Frontal cortex (tissue), 4 donors: ENCODE data around the gene PDCD7. TPM values are rescaled to one million over a fixed set of nuclear protein-coding genes. Genes with fewer than 3 reads are reported as not detected.
A peak's percentile ranks its signal among the peaks of the same experiment; 100 is the strongest.
"Not testable (repeated sequence)": the region's sequence is repeated elsewhere in the genome, so short reads cannot be mapped to it uniquely, and the experiment has no call there.

Experiments used
- DNase-seq, 2 donors: peaks; one replicate each; pipeline ENCODE4 v3.0.0; 2012; ENCODE audit warnings: low spot score in 2 of 2
- FAIRE-seq: peaks from 2 replicates; lab custom pipeline; 2012; peaks lifted over from hg19 to GRCh38; lab: Jason Lieb, UNC
- small RNA-seq: library from RNA; depleted of rRNA; stranded (forward); fragments of <200 nt; gene quantifications from one replicate; pipeline ENCODE3, GENCODE V24; 2014
- total RNA-seq: library from RNA; depleted of rRNA; stranded (reverse); fragments of >200 nt; gene quantifications from one replicate; pipeline ENCODE4 v1.2.3, GENCODE V29; 2014
- donor health status: control.
- donor health status: control.
- donor health status: control.

PDCD7 gene
- total RNA-seq, 1 donor from 2014 or later = 13.9 TPM

DNA sequence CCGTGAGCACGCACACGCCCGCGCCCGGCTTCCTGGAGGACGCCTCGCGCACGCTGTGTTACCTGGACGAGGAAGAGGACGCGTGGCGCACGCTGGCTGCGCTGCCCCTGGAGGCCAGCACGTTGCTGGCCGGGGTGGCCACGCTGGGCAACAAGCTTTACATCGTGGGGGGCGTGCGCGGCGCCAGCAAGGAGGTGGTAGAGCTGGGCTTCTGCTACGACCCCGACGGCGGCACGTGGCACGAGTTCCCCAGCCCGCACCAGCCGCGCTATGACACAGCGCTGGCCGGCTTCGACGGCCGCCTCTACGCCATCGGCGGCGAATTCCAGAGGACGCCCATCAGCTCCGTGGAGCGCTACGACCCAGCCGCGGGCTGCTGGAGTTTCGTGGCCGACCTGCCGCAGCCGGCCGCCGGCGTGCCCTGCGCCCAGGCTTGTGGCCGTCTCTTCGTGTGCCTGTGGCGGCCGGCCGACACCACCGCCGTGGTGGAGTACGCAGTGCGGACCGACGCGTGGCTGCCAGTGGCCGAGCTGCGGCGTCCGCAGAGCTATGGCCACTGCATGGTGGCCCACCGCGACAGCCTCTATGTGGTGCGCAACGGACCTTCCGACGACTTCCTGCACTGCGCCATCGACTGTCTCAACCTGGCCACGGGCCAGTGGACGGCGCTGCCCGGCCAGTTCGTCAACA lies 56.2 kb downstream of the PDCD7 start:
- FAIRE-seq (no peak), DNase-seq (no peak)

- DNase-seq = no peak
- FAIRE-seq = no peak
Observed at GRCh38 chr15:65076486-65077290, 56.9 kb downstream of the PDCD7 start, which contains the start of gene KBTBD13. KBTBD13 (plus strand) TSS chr15:65076746; CDS start chr15:65076816, 70 bp downstream.

GRCh38 chr15:65075607-65076395 lies 57.8 kb downstream of the PDCD7 start:
- FAIRE-seq = not testable (repeated sequence)

DNA sequence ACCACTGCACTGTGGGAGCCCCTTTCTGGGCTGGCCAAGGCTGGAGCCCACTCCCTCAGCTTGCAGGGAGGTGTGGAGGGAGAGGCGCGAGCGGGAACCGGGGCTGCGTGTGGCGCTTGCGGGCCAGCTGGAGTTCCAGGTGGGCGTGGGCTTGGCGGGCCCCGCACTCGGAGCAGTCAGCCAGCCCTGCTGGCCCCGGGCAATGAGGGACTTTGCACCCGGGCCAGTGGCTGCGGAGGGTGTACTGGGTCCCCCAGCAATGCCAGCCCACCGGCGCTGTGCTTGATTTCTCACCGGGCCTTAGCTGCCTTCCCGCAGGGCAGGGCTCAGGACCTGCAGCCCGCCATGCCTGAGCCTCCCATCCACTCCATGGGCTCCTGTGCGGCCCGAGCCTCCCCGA lies 58.7 kb downstream of the PDCD7 start:
- DNase-seq, FAIRE-seq: not testable (repeated sequence)

More at GRCh38 chr15:65075607-65076395, 57.8 kb downstream of the PDCD7 start:
- not testable (repeated sequence) for DNase-seq

DNA sequence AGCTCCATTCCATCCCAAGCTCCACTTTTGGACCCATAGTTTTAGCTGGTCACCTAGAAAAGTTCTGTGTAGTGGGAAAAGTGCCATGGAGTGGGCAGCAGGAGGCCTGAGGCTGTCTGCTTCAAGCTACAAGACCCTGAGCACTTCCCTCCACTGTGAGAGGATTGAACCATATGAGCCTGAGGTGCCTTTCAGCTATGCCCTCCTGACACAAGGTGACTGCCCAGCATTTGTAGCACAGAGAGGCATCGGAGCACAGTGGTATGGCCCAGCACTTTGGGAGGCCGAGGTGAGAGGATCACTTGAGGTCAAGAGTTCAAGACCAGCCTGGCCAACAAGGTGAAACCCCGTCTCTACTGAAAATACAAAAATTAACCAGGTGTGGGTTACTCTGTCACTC lies 61.0 kb downstream of the PDCD7 start:
- DNase-seq (no peak), FAIRE-seq (no peak)

DNA sequence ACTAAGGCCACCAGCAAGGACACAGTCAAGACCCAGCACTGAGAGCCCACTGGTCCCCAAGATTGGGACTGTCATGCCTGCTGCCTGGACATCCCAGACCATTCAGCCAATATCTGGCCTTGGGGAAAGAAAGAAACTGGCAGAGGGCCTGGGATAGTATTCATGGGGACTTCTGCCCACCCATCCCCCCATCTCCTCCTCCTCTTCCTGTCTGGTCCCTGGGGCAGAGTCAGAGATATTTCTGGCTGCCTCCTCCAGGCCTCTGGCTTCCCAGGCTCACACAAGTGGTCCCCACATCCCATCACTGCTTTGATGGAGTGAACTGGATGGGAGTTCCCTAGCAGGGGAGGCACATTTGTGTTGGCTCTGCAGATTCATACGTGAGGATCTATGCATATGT lies 61.6 kb downstream of the PDCD7 start:
- DNase-seq (no peak), FAIRE-seq (no peak)

DNA sequence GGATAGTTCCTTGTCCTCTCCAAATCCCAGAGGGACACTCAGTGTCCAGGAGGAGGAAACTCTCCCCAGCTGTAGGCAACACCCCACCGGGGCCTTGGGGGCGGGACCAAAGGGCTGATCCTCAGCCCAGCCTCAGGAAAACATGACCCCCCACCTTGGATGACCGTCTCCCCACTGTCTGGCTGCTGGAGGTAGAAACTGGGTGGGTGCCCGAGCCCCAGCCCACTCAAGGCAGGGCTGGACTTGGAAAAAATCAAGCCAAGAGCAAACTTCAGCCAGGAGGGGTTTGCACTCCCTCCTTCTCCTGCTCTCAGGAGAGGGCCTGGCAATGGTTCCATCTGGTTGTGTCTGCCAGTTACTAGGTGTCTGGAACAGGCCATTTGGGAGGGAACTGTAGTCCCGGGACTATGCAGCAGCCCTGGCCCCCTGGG lies 62.2 kb downstream of the PDCD7 start:
- DNase-seq = no peak
- no peak for FAIRE-seq

GRCh38 chr15:65069779-65070546 lies 63.6 kb downstream of the PDCD7 start:
- no peak for DNase-seq
- no peak for FAIRE-seq

DNA sequence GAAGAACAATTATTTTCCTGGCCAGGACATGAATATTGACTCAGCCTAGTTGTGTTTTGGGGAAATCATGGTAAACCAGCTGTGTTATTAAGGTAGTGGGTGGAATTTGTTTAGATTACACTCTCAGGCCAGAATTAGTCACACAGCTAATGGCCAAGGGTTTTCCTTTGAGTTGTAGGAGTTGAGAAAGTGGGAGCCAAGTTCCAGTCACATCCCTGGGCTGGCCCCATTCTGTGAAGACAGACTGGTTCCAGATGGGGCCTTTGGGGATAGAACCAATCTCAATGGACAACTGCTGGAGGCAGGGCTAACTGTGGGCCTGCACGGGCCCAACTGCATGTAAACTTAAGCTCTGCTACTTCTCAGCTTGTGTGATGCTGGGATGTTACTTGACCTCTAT lies 64.4 kb downstream of the PDCD7 start:
- FAIRE-seq (no peak), DNase-seq (no peak)

GRCh38 chr15:65068403-65068788 lies 65.2 kb downstream of the PDCD7 start:
- no peak for FAIRE-seq

GRCh38 chr15:65067645-65068402 lies 65.8 kb downstream of the PDCD7 start, which contains the start of gene RASL12:
RASL12 (minus strand) TSS chr15:65067991; CDS start chr15:65067835, 156 bp downstream.
- DNase-seq (peak in 1 of 2 donors; percentile 52), FAIRE-seq (no peak)

More at GRCh38 chr15:65068403-65068788, 65.2 kb downstream of the PDCD7 start:
- peak in 1 of 2 donors; percentile 53 for DNase-seq

Small RNAs within 50 kb of the gene (small RNA-seq; reads per million reads assigned to genes)
- not detected for gene AC013553.1

Other genes starting within 250 kb of the PDCD7 start
- gene ANKDD1A, start 221.9 kb downstream of the PDCD7 start, total RNA-seq = 13.9 TPM
- gene SPG21, start 143.9 kb downstream of the PDCD7 start, total RNA-seq = 58.7 TPM
- gene MTFMT, start 104.2 kb downstream of the PDCD7 start, total RNA-seq = 15.1 TPM
- gene SLC51B, start 88.4 kb downstream of the PDCD7 start, total RNA-seq = not detected
- gene RASL12, start 65.8 kb downstream of the PDCD7 start, total RNA-seq = 2.4 TPM
- not detected for gene KBTBD13, start 57.1 kb downstream of the PDCD7 start, total RNA-seq
- gene UBAP1L, start 18.6 kb downstream of the PDCD7 start, total RNA-seq = 2.0 TPM
- gene CLPX, start 51.5 kb upstream of the PDCD7 start, total RNA-seq = 73.4 TPM
- gene CILP, start 77.7 kb upstream of the PDCD7 start, total RNA-seq = 0.41 TPM
- 8.6 TPM for gene PARP16, start 153.1 kb upstream of the PDCD7 start, total RNA-seq
- gene RNU5A-1, start 162.2 kb upstream of the PDCD7 start, total RNA-seq = not detected
- gene RNU5B-1, start 170.9 kb upstream of the PDCD7 start, total RNA-seq = not detected
- gene IGDCC3, start 244.2 kb upstream of the PDCD7 start, total RNA-seq = 6.9 TPM